K562 (cell line): ENCODE measurements around the gene UBL3. TPM values are rescaled to one million over a fixed set of nuclear protein-coding genes. Genes with fewer than 3 reads are reported as not detected.

Experiments
- ATAC-seq: fragments of 200-7000 bp; cut with Tn5 transposase; 3 replicates; pipeline ENCODE4 v1.9.1; 2020; ENCODE audit warnings: moderate library complexity
- BruUV-seq: library from RNA; stranded (reverse); fragments of 400-500 nt; replicated peaks from 2 replicates; lab custom pipeline; 2021; lab: Mats Ljungman, UMichigan
- CTCF ChIA-PET: fragments of 300-600 bp; formaldehyde crosslinking; extraction: SDS; loops from one replicate; lab custom pipeline; 2021; ENCODE audit warnings: low intra/inter-chr PET ratio; lab: Yijun Ruan, JAX
- POLR2A ChIA-PET: fragments of 300-600, 350-650 bp; sonication (Branson Sonifier 250); formaldehyde crosslinking; extraction: SDS; loops from one replicate; lab custom pipeline; 2021; ENCODE audit warnings: antibody characterized with exemption, inconsistent platforms; lab: Yijun Ruan, JAX
- DNase-seq, 4 experiments: peaks; one replicate each; pipeline versions ENCODE4 v3.0.0 to v3.0.0-alpha.2; 2011 to 2018; ENCODE audit warnings: low spot score in 3 of 4, mixed read lengths in 3 of 4; ENCODE audit errors: extremely low read depth in 1 of 4
- FAIRE-seq: peaks from 2 replicates; lab custom pipeline; 2011; peaks lifted over from hg19 to GRCh38; lab: Jason Lieb, UNC
- H2AFZ ChIP-seq: 2 replicates; pipeline ENCODE4 v1.6.0; 2011; ENCODE audit warnings: low read depth, low read length, control low read depth, inconsistent platforms
- H3K27ac ChIP-seq: fragments of 200-600 bp; 3 replicates; pipeline ENCODE4 v1.8.0; 2011; ENCODE audit warnings: low read depth, mild to moderate bottlenecking, control low read depth, inconsistent platforms, low read length, moderate library complexity, mixed read lengths; ENCODE audit errors: extremely low read depth
- H3K27me3 ChIP-seq, 2 experiments: fragments of 300-600 bp in 1 of 2; 2 replicates in 1 of 2; 3 replicates in 1 of 2; pipeline versions ENCODE4 v1.6.0 to v1.8.0; 2011; ENCODE audit warnings: inconsistent platforms in 2 of 2, low read length in 2 of 2, mild to moderate bottlenecking in 1 of 2, mixed read lengths in 1 of 2, moderate library complexity in 1 of 2; ENCODE audit not compliant: control insufficient read depth in 2 of 2, insufficient read depth in 2 of 2
- H3K36me3 ChIP-seq: fragments of 300-600 bp; 3 replicates; pipeline ENCODE4 v1.8.0; 2011; ENCODE audit warnings: mild to moderate bottlenecking, low read length, inconsistent platforms; ENCODE audit not compliant: control insufficient read depth, insufficient read depth
- H3K4me1 ChIP-seq, 2 experiments: fragments of 200-600 bp in 1 of 2; replicated peaks in 1 of 2; 2 replicates in 1 of 2; 3 replicates in 1 of 2; pipeline versions ENCODE4 v1.5.1 to v1.8.0; 2011; ENCODE audit warnings: inconsistent platforms in 2 of 2, low read length in 2 of 2, mild to moderate bottlenecking in 1 of 2, mixed read lengths in 1 of 2, moderate library complexity in 1 of 2; ENCODE audit not compliant: control insufficient read depth in 2 of 2, insufficient read depth in 2 of 2
- H3K4me2 ChIP-seq: 2 replicates; pipeline ENCODE4 v1.6.1; 2011; ENCODE audit warnings: low read length, control low read depth, inconsistent platforms, mixed read lengths; ENCODE audit not compliant: insufficient read depth
- H3K4me3 ChIP-seq: fragments of 200-600 bp; sonication (generic), shearing (Covaris generic); 2 replicates; pipeline ENCODE4 v1.5.1; 2016; ENCODE audit warnings: control low read depth, inconsistent platforms
- H3K79me2 ChIP-seq: fragments of 200-600 bp; 3 replicates; pipeline ENCODE4 v1.8.0; 2011; ENCODE audit warnings: low read length, inconsistent platforms; ENCODE audit not compliant: control insufficient read depth, insufficient read depth
- H3K9ac ChIP-seq, 2 experiments: 2 replicates each; pipeline versions ENCODE4 v1.6.0 to v1.6.1; 2011; ENCODE audit warnings: low read depth in 2 of 2, low read length in 2 of 2, control low read depth in 1 of 2, inconsistent platforms in 1 of 2, mild to moderate bottlenecking in 1 of 2, mixed read lengths in 1 of 2; ENCODE audit not compliant: insufficient read depth in 1 of 2
- H3K9me1 ChIP-seq: one replicate; pipeline ENCODE4 v1.6.0; 2011; ENCODE audit warnings: inconsistent platforms, mild to moderate bottlenecking, low read length, moderate library complexity; ENCODE audit not compliant: control insufficient read depth, insufficient read depth
- H3K9me3 ChIP-seq: replicated peaks from 2 replicates; pipeline ENCODE4 v1.5.1; 2011; ENCODE audit warnings: low read depth, low read length, inconsistent platforms; ENCODE audit not compliant: control insufficient read depth, insufficient read depth
- H4K20me1 ChIP-seq: replicated peaks from 2 replicates; pipeline ENCODE4 v1.6.1; 2011; ENCODE audit warnings: low read length, inconsistent platforms, mixed read lengths; ENCODE audit not compliant: control insufficient read depth, insufficient read depth
- CEBPB ChIP-seq: fragments of 450-650 bp; IDR thresholded peaks from 2 replicates; pipeline ENCODE4 v1.6.1; 2016; ENCODE audit warnings: missing genetic modification characterization, missing compliant biosample characterization
- DACH1 ChIP-seq: fragments of 450-650 bp; IDR thresholded peaks from 2 replicates; pipeline ENCODE4 v1.6.1; 2018; ENCODE audit not compliant: partially characterized antibody
- HDAC3 ChIP-seq: fragments of 450-650 bp; IDR thresholded peaks from 2 replicates; pipeline ENCODE4 v1.6.1; 2018; ENCODE audit warnings: borderline replicate concordance, mild to moderate bottlenecking, moderate library complexity; ENCODE audit not compliant: partially characterized antibody
- NFE2L1 ChIP-seq: fragments of 450-650 bp; IDR thresholded peaks from 2 replicates; pipeline ENCODE4 v1.6.1; 2016; ENCODE audit warnings: missing genetic modification characterization, low read depth, mild to moderate bottlenecking, missing compliant biosample characterization, moderate library complexity, borderline replicate concordance
- PCBP2 ChIP-seq: fragments of 200-400 bp; formaldehyde crosslinking; IDR thresholded peaks from 2 replicates; pipeline ENCODE4 v1.6.1; 2018; ENCODE audit warnings: low read length, low read depth, mild to moderate bottlenecking, moderate library complexity; ENCODE audit not compliant: poor library complexity, severe bottlenecking
- SMAD1 ChIP-seq: fragments of 150-350 bp; IDR thresholded peaks from 2 replicates; pipeline ENCODE4 v1.6.1; 2014; ENCODE audit warnings: low read length, low read depth; ENCODE audit not compliant: partially characterized antibody
- TSC22D4 ChIP-seq: fragments of 450-650 bp; IDR thresholded peaks from 2 replicates; pipeline ENCODE4 v1.6.1; 2016; ENCODE audit warnings: missing genetic modification characterization, missing biosample characterization, control low read depth
- ZNF121 ChIP-seq: sonication (generic); formaldehyde crosslinking; conservative IDR thresholded peaks from 2 replicates; pipeline ENCODE4 v1.8.0; 2022; ENCODE audit warnings: missing genetic modification reagents
- ZNF124 ChIP-seq: sonication (generic); formaldehyde crosslinking; IDR thresholded peaks from 2 replicates; pipeline ENCODE4 v1.8.1; 2022; ENCODE audit warnings: missing genetic modification reagents
- ZNF184 ChIP-seq: sonication (generic); formaldehyde crosslinking; IDR thresholded peaks from 2 replicates; pipeline ENCODE4 v1.5.0; 2020; ENCODE audit warnings: missing genetic modification reagents
- WGBS: fragments of 100-300 bp; shearing (Covaris generic); methylation state at CpG from one replicate; pipeline ENCODE4 v1.1.6; 2016; ENCODE audit warnings: low coverage, mixed read lengths; ENCODE audit not compliant: insufficient coverage; ENCODE audit errors: missing lambda C conversion rate; 5-methylcytosine and 5-hydroxymethylcytosine counted together
- in situ Hi-C: fragments of 300-500 bp; cut with MboI; formaldehyde crosslinking; loops from 4 replicates; pipeline ENCODE4 v1.15.0; 2018; ENCODE audit warnings: inconsistent platforms, mixed read lengths
- intact Hi-C: fragments of 100-400 bp; cut with micrococcal nuclease; formaldehyde crosslinking; loops from 2 replicates; pipeline ENCODE4 v1.14.2; 2022
- polyA plus RNA-seq, 8 experiments: library from polyadenylated mRNA; depleted of rRNA in 4 of 8; stranded (reverse) in 5 of 8; unstranded in 3 of 8; fragments of >200 nt; fragmentation: Nextera tagmentation in 2 of 8; fragmentation: Illumina TruSeq in 1 of 8; extraction: Ambion mirVana in 2 of 8; extraction: Trizol in 1 of 8; gene quantifications; 2 replicates each; pipeline versions ENCODE4 v1.2.1 to v1.2.3, GENCODE V29; 2011 to 2014; ENCODE audit warnings: inconsistent platforms in 1 of 8, missing spikeins in 1 of 8
- total RNA-seq, 7 experiments: library from RNA; depleted of rRNA in 6 of 7; stranded (reverse); fragments of >200 nt in 6 of 7; fragmentation: Illumina TruSeq in 2 of 7; extraction: Trizol in 2 of 7; gene quantifications; 2 replicates each; pipeline versions ENCODE4 v1.2.1 to v1.2.3, GENCODE V29; 2011 to 2021; ENCODE audit warnings: low replicate concordance in 1 of 7
- TF ChIP-seq, protein P1 (sequence below): IDR thresholded peaks from 2 replicates; pipeline ENCODE4 v1.6.1; 2011; ENCODE audit not compliant: insufficient read length; ENCODE audit errors: extremely low read depth
- TF ChIP-seq, protein P2 (sequence below), 2 experiments: fragments of 450-650 bp in 1 of 2; sonication (generic) in 1 of 2; formaldehyde crosslinking in 1 of 2; IDR thresholded peaks in 1 of 2; conservative IDR thresholded peaks in 1 of 2; 2 replicates each; pipeline versions ENCODE4 v1.6.1 to v1.8.1; 2016 to 2023; ENCODE audit warnings: mild to moderate bottlenecking in 2 of 2, moderate library complexity in 2 of 2, inconsistent platforms in 1 of 2, missing genetic modification reagents in 1 of 2
- TF ChIP-seq, protein P3 (sequence below): sonication (generic); formaldehyde crosslinking; IDR thresholded peaks from 2 replicates; pipeline ENCODE4 v1.8.0; 2022; ENCODE audit warnings: missing genetic modification reagents, mild to moderate bottlenecking, borderline replicate concordance
- TF ChIP-seq, protein P4 (sequence below): IDR thresholded peaks from 2 replicates; pipeline ENCODE4 v1.6.1; 2011; ENCODE audit warnings: borderline replicate concordance, low read depth, mild to moderate bottlenecking, moderate library complexity, low read length; ENCODE audit not compliant: insufficient read depth, poor library complexity, severe bottlenecking
- TF ChIP-seq, protein P5 (sequence below): fragments of 250-450 bp; sonication (Bioruptor Pico); IDR thresholded peaks from 2 replicates; pipeline ENCODE4 v1.5.0; 2021

The UBL3 gene
- total and polyA plus RNA-seq, 9 of the 15 experiments (the other 6 are each of a cell fraction or from before 2014, with no cell fraction given): 0.64 to 2.4 (median 1.8) TPM

DNA sequence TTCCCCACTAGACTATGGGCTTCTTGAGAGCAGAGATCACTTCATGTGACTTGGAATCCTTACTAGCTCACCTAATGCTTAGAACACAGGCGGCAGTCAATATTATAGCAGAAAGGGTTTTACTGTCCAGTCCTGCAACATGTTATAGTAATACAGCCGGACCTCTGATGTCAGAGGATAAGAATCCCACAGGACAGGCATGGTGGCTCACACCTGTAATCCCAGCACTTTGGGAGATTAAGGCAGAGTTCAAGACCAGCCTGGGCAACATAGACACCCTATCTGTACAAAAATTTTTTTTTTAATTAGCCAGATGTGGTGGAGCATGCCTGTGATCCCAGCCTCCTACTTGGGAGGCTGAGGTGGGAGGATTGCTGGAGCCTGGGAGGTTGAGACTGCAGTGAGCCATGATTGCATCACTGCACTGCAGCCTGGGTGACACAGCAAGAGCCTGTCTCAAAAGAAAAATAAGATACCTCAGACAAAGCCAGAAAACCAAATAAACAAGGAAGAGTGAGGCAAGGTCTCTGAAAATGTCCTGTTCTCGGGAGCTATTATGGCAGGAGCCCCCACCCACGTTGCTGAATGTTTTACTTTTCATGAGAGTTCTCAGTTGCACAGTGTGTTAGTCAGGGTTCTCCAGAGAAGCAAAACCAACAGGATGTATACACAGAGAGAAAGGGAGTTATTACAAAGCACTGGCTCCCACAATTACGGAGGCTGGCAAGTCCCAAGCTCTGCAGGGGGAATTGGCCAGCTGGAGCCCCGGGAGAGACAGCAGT is 100.8 kb downstream of the UBL3 start:
- Histone ChIP-seq H3K4me1 (no peaks in the 10 kb centered on the region), H3K9ac (no peak overlapping the region), H3K79me2 (no peaks in the 10 kb centered on the region), H4K20me1 (no peaks in the 10 kb centered on the region), H3K27me3 (peaks cover 0 to 9% of the 10 kb centered on the region in 2 experiments; a peak in 2 of 5 replicates), H3K4me2 (no peak overlapping the region), H2AFZ (no peak overlapping the region), H3K27ac (no peak overlapping the region), H3K9me3 (no peaks in the 10 kb centered on the region), H3K4me3 (no peak overlapping the region), H3K36me3 (no peaks in the 10 kb centered on the region), H3K9me1 (no peaks in the 10 kb centered on the region)
- in situ Hi-C loops (no loop called here), intact Hi-C loops (no loop called here)
- BruUV-seq: no TSS peak
- WGBS: 3% methylated on average over 6 of the region's 6 CpGs
- ATAC-seq (no peak), DNase-seq (no peak), FAIRE-seq (no peak)
- ChIA-PET CTCF (no interaction called here), POLR2A (no interaction called here)
- TF ChIP-seq ZNF121: no peak
- TF ChIP-seq, protein P1, sequence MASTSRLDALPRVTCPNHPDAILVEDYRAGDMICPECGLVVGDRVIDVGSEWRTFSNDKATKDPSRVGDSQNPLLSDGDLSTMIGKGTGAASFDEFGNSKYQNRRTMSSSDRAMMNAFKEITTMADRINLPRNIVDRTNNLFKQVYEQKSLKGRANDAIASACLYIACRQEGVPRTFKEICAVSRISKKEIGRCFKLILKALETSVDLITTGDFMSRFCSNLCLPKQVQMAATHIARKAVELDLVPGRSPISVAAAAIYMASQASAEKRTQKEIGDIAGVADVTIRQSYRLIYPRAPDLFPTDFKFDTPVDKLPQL: no peak
- no peak for TF ChIP-seq PCBP2
- no peak for TF ChIP-seq DACH1
- TF ChIP-seq HDAC3: no peak
- TF ChIP-seq SMAD1: no peak
- TF ChIP-seq, protein P2, sequence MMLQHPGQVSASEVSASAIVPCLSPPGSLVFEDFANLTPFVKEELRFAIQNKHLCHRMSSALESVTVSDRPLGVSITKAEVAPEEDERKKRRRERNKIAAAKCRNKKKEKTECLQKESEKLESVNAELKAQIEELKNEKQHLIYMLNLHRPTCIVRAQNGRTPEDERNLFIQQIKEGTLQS (IDR thresholded peaks at IDR 0.05): peak; percentile 57; the same call in 1 of the 2 replicates
- TF ChIP-seq, protein P2 (CRISPR knock-in tag; conservative IDR thresholded peaks at IDR 0.05): no peak
- TF ChIP-seq CEBPB (tag): peak; percentile 54
- no peak for TF ChIP-seq TSC22D4 (tag)
- no peak for TF ChIP-seq ZNF124
- TF ChIP-seq, protein P3, sequence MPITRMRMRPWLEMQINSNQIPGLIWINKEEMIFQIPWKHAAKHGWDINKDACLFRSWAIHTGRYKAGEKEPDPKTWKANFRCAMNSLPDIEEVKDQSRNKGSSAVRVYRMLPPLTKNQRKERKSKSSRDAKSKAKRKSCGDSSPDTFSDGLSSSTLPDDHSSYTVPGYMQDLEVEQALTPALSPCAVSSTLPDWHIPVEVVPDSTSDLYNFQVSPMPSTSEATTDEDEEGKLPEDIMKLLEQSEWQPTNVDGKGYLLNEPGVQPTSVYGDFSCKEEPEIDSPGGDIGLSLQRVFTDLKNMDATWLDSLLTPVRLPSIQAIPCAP: no peak
- no peak for TF ChIP-seq NFE2L1 (tag)
- TF ChIP-seq ZNF184 (CRISPR knock-in tag): no peak
- TF ChIP-seq, protein P4, sequence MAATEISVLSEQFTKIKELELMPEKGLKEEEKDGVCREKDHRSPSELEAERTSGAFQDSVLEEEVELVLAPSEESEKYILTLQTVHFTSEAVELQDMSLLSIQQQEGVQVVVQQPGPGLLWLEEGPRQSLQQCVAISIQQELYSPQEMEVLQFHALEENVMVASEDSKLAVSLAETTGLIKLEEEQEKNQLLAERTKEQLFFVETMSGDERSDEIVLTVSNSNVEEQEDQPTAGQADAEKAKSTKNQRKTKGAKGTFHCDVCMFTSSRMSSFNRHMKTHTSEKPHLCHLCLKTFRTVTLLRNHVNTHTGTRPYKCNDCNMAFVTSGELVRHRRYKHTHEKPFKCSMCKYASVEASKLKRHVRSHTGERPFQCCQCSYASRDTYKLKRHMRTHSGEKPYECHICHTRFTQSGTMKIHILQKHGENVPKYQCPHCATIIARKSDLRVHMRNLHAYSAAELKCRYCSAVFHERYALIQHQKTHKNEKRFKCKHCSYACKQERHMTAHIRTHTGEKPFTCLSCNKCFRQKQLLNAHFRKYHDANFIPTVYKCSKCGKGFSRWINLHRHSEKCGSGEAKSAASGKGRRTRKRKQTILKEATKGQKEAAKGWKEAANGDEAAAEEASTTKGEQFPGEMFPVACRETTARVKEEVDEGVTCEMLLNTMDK: no peak
- TF ChIP-seq, protein P5, sequence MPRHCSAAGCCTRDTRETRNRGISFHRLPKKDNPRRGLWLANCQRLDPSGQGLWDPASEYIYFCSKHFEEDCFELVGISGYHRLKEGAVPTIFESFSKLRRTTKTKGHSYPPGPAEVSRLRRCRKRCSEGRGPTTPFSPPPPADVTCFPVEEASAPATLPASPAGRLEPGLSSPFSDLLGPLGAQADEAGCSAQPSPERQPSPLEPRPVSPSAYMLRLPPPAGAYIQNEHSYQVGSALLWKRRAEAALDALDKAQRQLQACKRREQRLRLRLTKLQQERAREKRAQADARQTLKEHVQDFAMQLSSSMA (CRISPR knock-in tag): no peak
